B cell (primary cell): Measurements from ENCODE around the gene TPBG. TPM values are rescaled to one million over a fixed set of nuclear protein-coding genes. Genes with fewer than 3 reads are reported as not detected.

Experiments used
- ATAC-seq: fragments of 200-7000 bp; cut with Tn5 transposase; one replicate; pipeline ENCODE4 v1.10.0; 2021; ENCODE audit warnings: low read depth, mild to moderate bottlenecking, moderate number of reproducible peaks, moderate library complexity
- CTCF ChIA-PET: fragments of 350-600 bp; sonication (Branson Sonifier 250); formaldehyde crosslinking; loops from one replicate; lab custom pipeline; 2021; ENCODE audit warnings: antibody characterized with exemption, inconsistent platforms; lab: Charles Lee
- POLR2A ChIA-PET: fragments of 350-600 bp; sonication (Branson Sonifier 250); formaldehyde crosslinking; loops from one replicate; lab custom pipeline; 2021; ENCODE audit warnings: antibody characterized with exemption; lab: Charles Lee
- DNase-seq: peaks from one replicate; pipeline ENCODE4 v3.0.0; 2013
- H2AFZ ChIP-seq: 2 replicates; pipeline ENCODE4 v1.6.1; 2012; ENCODE audit warnings: mild to moderate bottlenecking, low read depth, low read length; ENCODE audit not compliant: insufficient read depth, poor library complexity, severe bottlenecking
- H3K27ac ChIP-seq, 2 donors: 1 replicate in 1 of 2; 2 replicates in 1 of 2; pipeline ENCODE4 v1.5.1; 2012 to 2013; ENCODE audit warnings: low read length in 2 of 2, mild to moderate bottlenecking in 2 of 2, moderate library complexity in 1 of 2
- H3K27me3 ChIP-seq, 4 experiments: fragments of 200-600 bp in 1 of 4; sonication (generic) in 1 of 4; replicated peaks in 1 of 4; 1 replicate in 2 of 4; 2 replicates in 2 of 4; pipeline versions ENCODE4 v1.6.1 to v1.7.0; 2013 to 2016; ENCODE audit warnings: low read length in 3 of 4, mild to moderate bottlenecking in 2 of 4, mixed read lengths in 1 of 4, moderate library complexity in 1 of 4; ENCODE audit not compliant: insufficient read depth in 4 of 4, control insufficient read depth in 3 of 4; ENCODE audit errors: control extremely low read depth in 1 of 4
- H3K36me3 ChIP-seq, 2 experiments: replicated peaks in 1 of 2; 1 replicate in 1 of 2; 2 replicates in 1 of 2; pipeline versions ENCODE4 v1.6.1 to v1.7.1; 2013; ENCODE audit warnings: low read length in 1 of 2; ENCODE audit not compliant: insufficient read depth in 2 of 2, control insufficient read depth in 1 of 2; ENCODE audit errors: control extremely low read depth in 1 of 2, extremely low read depth in 1 of 2
- H3K4me1 ChIP-seq, 2 donors: fragments of 200-600 bp in 1 of 2; sonication (generic) in 1 of 2; 1 replicate in 1 of 2; 2 replicates in 1 of 2; pipeline versions ENCODE4 v1.5.1 to v1.6.1; 2013 to 2017; ENCODE audit warnings: low read length in 2 of 2; ENCODE audit not compliant: control insufficient read depth in 2 of 2, insufficient read depth in 2 of 2
- H3K4me2 ChIP-seq: replicated peaks from 2 replicates; pipeline ENCODE3; 2012; ENCODE audit warnings: mild to moderate bottlenecking, low read depth, low read length; ENCODE audit not compliant: poor library complexity, severe bottlenecking
- H3K4me3 ChIP-seq, 5 experiments: fragments of 200-600 bp in 1 of 5; sonication (generic) in 1 of 5; 1 replicate in 3 of 5; 2 replicates in 2 of 5; pipeline versions ENCODE4 v1.5.1 to v1.7.0; 2011 to 2016; ENCODE audit warnings: low read length in 4 of 5, mild to moderate bottlenecking in 4 of 5, low read depth in 2 of 5, control low read depth in 1 of 5, moderate library complexity in 1 of 5; ENCODE audit not compliant: insufficient read depth in 1 of 5; ENCODE audit errors: control extremely low read depth in 1 of 5, extremely low read depth in 1 of 5
- H3K79me2 ChIP-seq: fragments of 200-600 bp; sonication (generic); one replicate; pipeline ENCODE4 v1.6.0; 2016; ENCODE audit warnings: low read length; ENCODE audit not compliant: control insufficient read depth, insufficient read depth
- H3K9ac ChIP-seq: fragments of 200-600 bp; sonication (generic); 2 replicates; pipeline ENCODE4 v1.6.1; 2017; ENCODE audit warnings: mild to moderate bottlenecking, low read length, moderate library complexity
- H3K9me3 ChIP-seq, 3 donors: one replicate each; pipeline versions ENCODE4 v1.6.1 to v1.7.1; 2013; ENCODE audit warnings: low read length in 2 of 3; ENCODE audit not compliant: control insufficient read depth in 2 of 3, insufficient read depth in 1 of 3; ENCODE audit errors: control extremely low read depth in 1 of 3
- H4K20me1 ChIP-seq: 2 replicates; pipeline ENCODE4 v1.6.0; 2012; ENCODE audit warnings: mild to moderate bottlenecking, low read length; ENCODE audit not compliant: insufficient read depth, control insufficient read depth, poor library complexity, severe bottlenecking
- H3K27ac Mint-ChIP-seq: one replicate; pipeline ENCODE4 v1.8.0; 2021; ENCODE audit warnings: mixed read lengths
- H3K27me3 Mint-ChIP-seq: one replicate; pipeline ENCODE4 v1.8.0; 2021; ENCODE audit warnings: mixed read lengths
- H3K4me1 Mint-ChIP-seq: one replicate; pipeline ENCODE4 v1.8.0; 2021; ENCODE audit warnings: mixed read lengths
- H3K4me3 Mint-ChIP-seq: one replicate; pipeline ENCODE4 v1.8.0; 2021; ENCODE audit warnings: mixed read lengths
- H3K9me3 Mint-ChIP-seq: one replicate; pipeline ENCODE4 v1.8.0; 2022; ENCODE audit warnings: mixed read lengths; ENCODE audit not compliant: insufficient read depth
- EZH2 ChIP-seq: IDR thresholded peaks from 2 replicates; pipeline ENCODE4 v1.6.1; 2012; ENCODE audit warnings: borderline replicate concordance, low read depth, mild to moderate bottlenecking, moderate library complexity, low read length; ENCODE audit not compliant: insufficient read depth, poor library complexity, severe bottlenecking
- WGBS: methylation state at CpG from one replicate; pipeline ENCODE4 v1.1.5; 2013; ENCODE audit warnings: missing lambda C conversion rate; ENCODE audit not compliant: insufficient coverage; 5-methylcytosine and 5-hydroxymethylcytosine counted together
- intact Hi-C: fragments of 100-400 bp; cut with micrococcal nuclease; formaldehyde crosslinking; loops from one replicate; pipeline ENCODE4 v1.10.0; 2022
- polyA plus RNA-seq: library from polyadenylated mRNA; depleted of rRNA; stranded (reverse); fragments of >200 nt; gene quantifications from 2 replicates; pipeline ENCODE4 v1.2.3, GENCODE V29; 2012
- total RNA-seq, 2 donors: library from RNA; stranded (reverse); fragments of 120-200 nt in 1 of 2; gene quantifications; 1 replicate in 1 of 2; 2 replicates in 1 of 2; pipeline versions ENCODE4 v1.2.3 to v1.2.4, GENCODE V29; 2013 to 2022
- TF ChIP-seq, protein P1 (sequence below): fragments of 200-600 bp; IDR thresholded peaks from one replicate; pipeline ENCODE4 v1.8.0; 2022; ENCODE audit warnings: antibody characterized with exemption, mild to moderate bottlenecking

The TPBG gene
- total and polyA plus RNA-seq, 2 donors (not counting 1 experiment from before 2014, with no cell fraction given): 0.03 TPM; not detected in 1

DNA sequence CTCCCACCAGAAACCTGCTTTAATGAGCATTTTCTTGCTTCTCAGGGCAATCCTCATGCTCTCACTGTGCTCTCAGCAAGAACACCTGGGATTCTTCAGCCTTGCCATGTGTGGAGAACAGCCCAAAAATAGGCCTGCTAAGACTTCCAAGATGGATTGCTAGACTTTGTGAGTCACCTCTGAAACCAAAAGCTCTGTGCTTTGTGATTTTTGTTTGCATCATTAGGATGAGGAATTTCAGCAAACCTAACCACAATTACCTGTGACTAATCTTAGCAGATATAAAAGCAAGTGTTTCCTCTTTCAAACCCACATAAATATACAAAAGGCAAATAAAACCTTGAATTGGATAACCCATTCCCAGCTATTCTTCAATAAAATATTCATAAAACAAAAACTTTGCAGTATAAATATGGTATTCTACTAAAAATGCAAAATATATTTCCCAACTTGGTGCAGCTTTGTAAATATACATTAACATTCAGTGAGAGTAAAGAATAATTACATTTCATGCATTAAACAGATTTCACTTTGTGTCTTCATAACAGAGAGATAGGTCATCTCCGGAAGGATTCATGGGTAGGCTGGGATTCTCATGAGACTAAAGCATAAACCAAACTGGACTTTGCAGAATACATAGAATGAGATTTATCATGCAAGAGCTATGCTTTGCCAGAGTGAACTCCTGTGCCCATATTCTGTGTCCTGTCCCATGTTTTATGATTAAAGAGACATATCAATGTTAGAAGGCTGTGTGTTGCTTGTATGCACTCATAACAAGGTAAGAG lies 33.5 kb downstream of the TPBG start:
- intact Hi-C loops: no loop called here
- POLR2A ChIA-PET: no interaction called here
- Histone ChIP-seq H2AFZ (no peak overlapping the region), H3K4me1 (no peaks in the 10 kb centered on the region), H3K79me2 (no peaks in the 10 kb centered on the region), H3K4me2 (no peak overlapping the region), H3K27ac (no peak overlapping the region), H3K9me3 (no peaks in the 10 kb centered on the region), H3K36me3 (no peaks in the 10 kb centered on the region), H3K27me3 (no peaks in the 10 kb centered on the region), H4K20me1 (no peaks in the 10 kb centered on the region), H3K4me3 (no peak overlapping the region), H3K9ac (no peak overlapping the region)
- Mint-ChIP-seq H3K4me1 (no peaks in the 10 kb centered on the region), H3K27ac (no peak overlapping the region), H3K4me3 (no peak overlapping the region), H3K9me3 (no peaks in the 10 kb centered on the region), H3K27me3 (no peaks in the 10 kb centered on the region)
- no CpG with 5 or more reads among the region's 1 CpG for WGBS
- TF ChIP-seq, protein P1, sequence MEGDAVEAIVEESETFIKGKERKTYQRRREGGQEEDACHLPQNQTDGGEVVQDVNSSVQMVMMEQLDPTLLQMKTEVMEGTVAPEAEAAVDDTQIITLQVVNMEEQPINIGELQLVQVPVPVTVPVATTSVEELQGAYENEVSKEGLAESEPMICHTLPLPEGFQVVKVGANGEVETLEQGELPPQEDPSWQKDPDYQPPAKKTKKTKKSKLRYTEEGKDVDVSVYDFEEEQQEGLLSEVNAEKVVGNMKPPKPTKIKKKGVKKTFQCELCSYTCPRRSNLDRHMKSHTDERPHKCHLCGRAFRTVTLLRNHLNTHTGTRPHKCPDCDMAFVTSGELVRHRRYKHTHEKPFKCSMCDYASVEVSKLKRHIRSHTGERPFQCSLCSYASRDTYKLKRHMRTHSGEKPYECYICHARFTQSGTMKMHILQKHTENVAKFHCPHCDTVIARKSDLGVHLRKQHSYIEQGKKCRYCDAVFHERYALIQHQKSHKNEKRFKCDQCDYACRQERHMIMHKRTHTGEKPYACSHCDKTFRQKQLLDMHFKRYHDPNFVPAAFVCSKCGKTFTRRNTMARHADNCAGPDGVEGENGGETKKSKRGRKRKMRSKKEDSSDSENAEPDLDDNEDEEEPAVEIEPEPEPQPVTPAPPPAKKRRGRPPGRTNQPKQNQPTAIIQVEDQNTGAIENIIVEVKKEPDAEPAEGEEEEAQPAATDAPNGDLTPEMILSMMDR: no peak
- no peak for TF ChIP-seq EZH2
- ATAC-seq (no peak), DNase-seq (no peak)
- CTCF ChIA-PET: no interaction called here

DNA sequence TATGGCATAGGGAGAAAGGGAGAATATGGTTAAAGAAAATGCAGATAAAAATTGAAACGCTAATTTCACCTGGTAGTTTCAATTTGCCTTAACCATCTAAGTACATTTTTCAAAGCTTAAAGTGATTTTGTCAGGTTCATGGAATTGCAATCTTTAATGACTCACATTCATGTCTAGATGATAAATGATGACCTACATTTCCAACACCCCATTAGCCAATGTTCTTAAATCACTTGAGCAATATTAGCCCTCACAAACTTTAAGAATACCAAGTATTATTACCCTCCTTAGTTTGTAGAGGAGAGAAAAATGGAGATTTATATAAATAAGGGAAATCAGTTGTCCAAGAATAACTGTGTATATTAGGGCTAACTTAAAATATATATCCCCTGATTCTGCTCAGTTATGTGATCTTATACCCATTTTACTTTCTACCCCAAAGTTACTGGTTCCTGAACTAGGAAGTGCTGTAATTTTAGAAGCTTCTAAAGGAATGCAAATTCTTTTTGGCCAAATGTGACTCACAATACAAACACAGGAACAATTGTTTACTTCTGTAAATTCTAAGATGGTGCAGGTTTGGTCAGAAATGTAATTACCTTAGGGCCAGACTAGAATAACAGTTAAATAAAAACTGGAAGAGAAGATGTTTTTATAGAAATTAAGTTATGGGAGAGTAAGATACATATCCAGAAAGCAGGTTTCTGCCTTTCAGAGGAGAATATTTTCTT lies 34.5 kb downstream of the TPBG start:
- no peak overlapping the region for H3K9ac ChIP-seq
- ChIA-PET POLR2A (no interaction called here), CTCF (no interaction called here)
- H3K27ac ChIP-seq: no peak overlapping the region
- no peak overlapping the region for H3K4me3 ChIP-seq
- Mint-ChIP-seq H3K4me3 (no peak overlapping the region), H3K27ac (no peak overlapping the region), H3K9me3 (no peaks in the 10 kb centered on the region), H3K4me1 (no peaks in the 10 kb centered on the region), H3K27me3 (no peaks in the 10 kb centered on the region)
- ATAC-seq: no peak
- TF ChIP-seq, protein P1: no peak
- H3K36me3 ChIP-seq: no peaks in the 10 kb centered on the region
- intact Hi-C loops: no loop called here
- no peak overlapping the region for H2AFZ ChIP-seq
- H3K79me2 ChIP-seq: no peaks in the 10 kb centered on the region
- no peaks in the 10 kb centered on the region for H4K20me1 ChIP-seq
- no peak for DNase-seq
- no peak overlapping the region for H3K4me2 ChIP-seq
- no CpG with 5 or more reads among the region's 1 CpG for WGBS
- no peaks in the 10 kb centered on the region for H3K4me1 ChIP-seq
- H3K9me3 ChIP-seq: no peaks in the 10 kb centered on the region
- H3K27me3 ChIP-seq: no peaks in the 10 kb centered on the region
